GM18519 (cell line): ENCODE data around the gene LRP1.

Source experiments
- ATAC-seq: cut with Tn5 transposase; IDR thresholded peaks from one replicate; pipeline ENCODE4 v1.9.1; 2021; ENCODE audit warnings: mild to moderate bottlenecking, moderate library complexity; ENCODE audit not compliant: unreplicated experiment, low FRiP score

The LRP1 gene

DNA sequence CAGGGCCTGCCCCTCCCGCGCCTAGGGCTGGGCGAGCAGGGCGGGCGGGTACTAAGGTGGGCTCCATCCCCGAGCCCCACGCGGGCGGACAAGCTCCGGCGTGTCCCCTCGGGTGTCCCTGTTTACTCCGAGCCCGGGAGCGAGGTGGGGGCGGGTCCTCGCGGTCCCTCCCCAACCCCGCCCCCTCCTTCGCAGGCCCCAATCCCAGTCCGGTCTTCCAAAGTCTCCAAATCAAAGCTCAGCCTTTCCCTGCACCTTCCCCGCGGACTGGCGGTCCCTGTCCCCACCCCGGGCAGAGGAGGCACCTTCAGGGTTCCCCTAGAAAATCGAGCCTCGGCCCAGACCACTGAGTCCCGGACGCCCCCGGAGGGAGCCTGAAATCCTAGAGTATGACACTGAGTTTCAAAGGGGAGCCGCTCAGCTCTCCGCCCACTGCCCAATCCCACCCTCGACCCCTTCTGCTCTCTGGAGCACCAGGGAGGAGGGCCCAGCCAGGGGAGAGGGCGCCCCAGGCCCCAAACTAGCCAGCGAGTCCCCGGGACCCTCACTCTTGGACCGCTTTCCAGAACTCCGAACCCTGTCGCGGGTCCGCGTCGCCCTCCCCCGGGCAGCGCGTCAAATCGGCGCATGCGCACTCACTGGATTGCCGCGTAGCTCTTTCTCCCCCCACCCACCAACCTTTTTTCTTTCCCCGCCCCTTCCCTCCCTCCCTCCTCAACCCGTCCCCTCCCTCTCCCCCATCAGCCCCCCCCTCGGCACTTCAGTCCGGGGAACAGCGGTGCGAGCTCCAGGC lies at the start of gene LRP1:
TSS of gene LRP1 (plus strand) at position 758 of the 793 bp plus-strand sequence. CDS start 482 bp downstream, outside the sequence.
- ATAC-seq, result no peak

GRCh38 chr12:57078519-57079404 lies 49.5 kb upstream of the LRP1 start, which contains the start of gene NEMP1:
Gene NEMP1 (minus strand): TSS chr12:57078791. CDS start chr12:57078745, 46 bp downstream.
- peak; percentile 85 for ATAC-seq

DNA sequence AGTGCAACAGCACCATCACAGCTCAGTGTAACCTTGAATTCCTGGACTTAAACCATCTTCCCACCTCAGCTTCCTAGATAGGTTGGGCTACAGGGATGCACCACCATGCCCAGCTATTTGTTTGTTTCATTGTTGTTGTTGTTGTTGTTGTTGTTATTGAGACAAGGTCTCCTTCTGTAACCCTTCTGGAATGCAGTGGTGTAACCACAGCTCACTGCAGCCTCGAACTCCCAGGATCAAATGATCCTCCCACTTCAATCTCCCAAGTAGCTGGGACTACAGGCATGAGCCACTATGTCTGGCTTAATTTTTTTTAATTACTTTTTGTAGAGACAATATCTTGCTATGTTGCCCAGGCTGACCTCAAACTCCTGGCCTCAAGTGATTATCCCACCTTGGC lies 48.5 kb upstream of the LRP1 start:
- ATAC-seq, result no peak

DNA sequence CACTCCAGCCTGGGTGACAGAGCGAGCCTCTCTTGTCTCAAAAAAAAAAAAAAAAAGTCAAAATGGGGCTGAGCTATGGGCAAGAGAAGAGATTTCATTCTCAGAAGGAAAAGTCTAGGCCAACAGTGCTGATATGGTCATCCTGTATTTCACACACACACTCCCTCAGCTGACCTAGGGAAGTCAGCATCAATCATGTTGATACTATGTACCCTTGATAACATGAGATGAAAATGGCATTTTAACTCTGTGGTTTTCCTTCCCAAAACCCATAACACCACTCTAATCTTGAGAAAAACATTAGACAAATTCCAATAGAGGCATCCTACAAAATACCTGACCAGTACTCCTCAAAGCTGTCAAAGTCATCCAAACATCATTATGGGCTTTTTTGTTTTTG lies 47.4 kb upstream of the LRP1 start:
- ATAC-seq, result no peak

- ATAC-seq, result no peak
Measured at GRCh38 chr12:57085999-57086492, 42.2 kb upstream of the LRP1 start.

DNA sequence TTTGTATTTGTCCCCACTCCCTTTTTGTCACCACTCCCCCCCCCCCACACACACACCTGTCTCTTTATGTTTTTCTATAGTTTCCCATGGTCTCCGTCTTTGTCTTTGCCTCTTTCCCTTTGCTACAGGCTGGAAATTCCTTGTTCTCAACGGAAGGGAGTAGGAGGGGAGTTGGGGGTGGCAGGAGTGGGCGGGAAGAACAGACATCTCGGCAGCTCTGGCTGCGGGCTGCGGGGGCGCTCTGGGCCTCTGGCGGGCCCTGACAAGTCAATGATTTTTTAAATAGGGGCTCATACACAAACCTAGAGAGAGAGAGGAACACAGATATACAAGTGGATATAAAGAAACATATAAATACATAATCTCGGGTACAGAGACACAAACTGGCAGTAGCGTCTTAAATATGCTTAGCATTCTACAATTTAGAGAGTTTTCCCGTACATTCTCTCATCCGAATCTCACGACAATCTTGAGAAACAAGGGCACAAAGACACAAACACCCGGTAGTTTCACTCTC lies 41.7 kb upstream of the LRP1 start:
- no peak for ATAC-seq

GRCh38 chr12:57087010-57087690 lies 41.1 kb upstream of the LRP1 start:
- ATAC-seq, result no peak

DNA sequence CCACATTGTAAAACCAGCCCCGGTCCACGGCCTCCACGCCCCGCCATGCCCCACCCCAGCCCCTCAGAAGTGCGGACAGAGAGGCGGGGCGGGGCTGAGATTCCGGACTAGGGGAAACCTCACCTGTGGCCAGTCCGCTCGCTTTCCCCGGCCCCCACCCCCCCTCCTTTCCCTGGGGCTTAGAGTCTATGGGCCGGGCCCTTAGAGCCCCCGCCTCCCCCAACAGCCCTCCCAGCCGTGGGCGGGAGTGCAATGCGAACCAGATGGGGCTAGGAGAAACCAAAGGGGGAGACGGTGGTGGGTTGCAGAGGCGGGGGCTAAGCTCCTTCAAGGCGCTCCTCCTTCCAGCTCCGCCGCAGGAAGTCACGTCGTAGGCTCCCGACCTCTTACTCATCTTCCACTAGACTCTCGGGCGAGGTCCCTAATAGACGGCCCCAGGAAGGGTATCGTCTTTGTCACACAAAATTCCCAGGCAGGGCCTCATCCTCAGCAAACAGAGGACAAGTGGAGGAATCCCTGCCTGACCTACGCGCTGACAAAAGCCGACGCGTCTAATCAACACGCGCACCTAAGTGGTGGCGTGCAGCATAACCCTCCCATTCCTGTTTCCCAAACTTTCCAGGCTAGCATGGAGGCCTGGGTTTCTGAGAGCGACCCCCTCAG lies 40.5 kb upstream of the LRP1 start:
- ATAC-seq, result no peak

DNA sequence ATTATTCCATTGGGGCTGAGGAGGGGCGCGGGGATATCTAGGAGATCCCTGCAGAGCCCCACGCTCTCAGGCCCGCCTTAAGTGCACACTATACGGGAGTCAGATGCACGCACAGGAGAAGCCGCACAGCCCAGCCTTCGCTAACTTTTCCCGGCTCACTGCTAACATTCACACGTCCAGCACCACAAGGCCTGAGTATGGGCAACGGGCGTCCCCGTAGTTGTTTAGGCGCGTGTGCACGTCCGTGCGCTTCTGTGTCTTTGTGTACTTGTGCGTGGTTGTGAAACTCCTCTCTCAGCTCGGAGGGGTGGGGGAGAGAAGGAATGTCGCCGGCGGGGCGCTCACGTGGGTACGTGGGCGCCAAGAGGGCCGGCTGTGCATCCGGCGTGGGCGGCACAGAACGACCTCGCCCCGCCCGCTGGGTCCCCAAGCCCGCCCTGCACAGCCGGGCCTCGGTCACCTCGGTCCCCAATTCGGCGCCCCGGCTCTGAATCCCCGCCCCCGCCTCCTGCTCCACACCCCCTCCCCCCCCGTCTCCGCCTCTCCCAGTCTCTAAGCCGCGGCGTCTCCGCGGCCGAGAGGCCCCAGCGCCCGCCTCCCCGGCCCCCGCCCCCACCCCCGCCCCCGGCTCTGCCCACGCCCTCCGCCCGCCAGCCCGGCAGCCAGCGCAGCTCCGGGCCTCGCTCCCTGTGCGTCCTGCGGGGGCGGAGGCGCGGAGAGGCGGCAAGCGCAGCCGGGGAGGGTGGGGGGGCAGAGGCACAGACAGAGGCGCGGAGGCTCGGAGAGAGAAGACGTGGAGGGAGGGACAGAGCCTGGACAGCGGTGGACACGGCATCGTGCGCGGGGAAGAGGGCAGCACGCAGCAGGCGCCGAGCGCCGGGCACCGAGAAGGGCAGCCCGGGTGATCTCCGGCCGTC lies 39.7 kb upstream of the LRP1 start, which contains the start of gene NAB2:
TSS of gene NAB2 (plus strand) at position 761 of the 917 bp plus-strand sequence. CDS start 158 bp downstream, outside the sequence.
- no peak for ATAC-seq

GRCh38 chr12:57089271-57090245 lies 38.7 kb upstream of the LRP1 start:
- no peak for ATAC-seq

GRCh38 chr12:57090490-57090889 lies 37.8 kb upstream of the LRP1 start:
- ATAC-seq, result no peak

GRCh38 chr12:57090924-57091637 lies 37.2 kb upstream of the LRP1 start:
- ATAC-seq, result no peak

DNA sequence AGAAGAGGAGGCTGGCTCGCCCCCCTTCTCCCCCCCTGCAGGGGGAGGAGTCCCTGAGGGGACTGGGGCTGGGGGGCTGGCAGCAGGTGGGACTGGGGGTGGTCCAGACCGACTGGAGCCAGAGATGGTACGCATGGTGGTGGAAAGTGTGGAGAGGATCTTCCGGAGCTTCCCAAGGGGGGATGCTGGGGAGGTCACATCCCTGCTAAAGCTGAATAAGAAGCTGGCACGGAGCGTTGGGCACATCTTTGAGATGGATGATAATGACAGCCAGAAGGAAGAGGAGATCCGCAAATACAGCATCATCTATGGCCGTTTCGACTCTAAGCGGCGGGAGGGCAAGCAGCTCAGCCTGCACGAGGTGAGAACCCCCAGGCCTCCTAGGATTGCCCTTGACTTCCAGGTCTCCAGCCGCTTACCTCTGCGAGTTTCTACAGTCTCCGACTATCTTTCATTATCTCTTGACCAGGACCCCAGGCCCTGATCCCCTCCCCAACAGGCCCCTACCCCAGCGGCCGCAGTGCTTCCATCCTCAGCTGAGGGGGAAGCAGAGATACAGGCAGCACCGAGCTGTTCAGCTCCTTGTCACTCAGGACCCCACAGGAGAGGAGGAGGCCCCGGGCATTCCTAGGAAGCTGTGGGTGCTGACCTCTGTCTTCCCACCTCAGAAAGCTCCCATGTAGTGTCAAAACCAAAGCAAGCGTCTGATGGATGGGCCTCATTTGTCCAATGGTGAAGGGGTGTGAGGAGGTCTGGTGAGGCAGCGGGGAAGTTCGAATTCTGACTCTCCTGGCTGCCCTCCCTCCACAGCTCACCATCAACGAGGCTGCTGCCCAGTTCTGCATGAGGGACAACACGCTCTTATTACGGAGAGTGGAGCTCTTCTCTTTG lies 36.4 kb upstream of the LRP1 start:
- ATAC-seq, result no peak

GRCh38 chr12:57092529-57092862 lies 35.8 kb upstream of the LRP1 start:
- no peak for ATAC-seq

DNA sequence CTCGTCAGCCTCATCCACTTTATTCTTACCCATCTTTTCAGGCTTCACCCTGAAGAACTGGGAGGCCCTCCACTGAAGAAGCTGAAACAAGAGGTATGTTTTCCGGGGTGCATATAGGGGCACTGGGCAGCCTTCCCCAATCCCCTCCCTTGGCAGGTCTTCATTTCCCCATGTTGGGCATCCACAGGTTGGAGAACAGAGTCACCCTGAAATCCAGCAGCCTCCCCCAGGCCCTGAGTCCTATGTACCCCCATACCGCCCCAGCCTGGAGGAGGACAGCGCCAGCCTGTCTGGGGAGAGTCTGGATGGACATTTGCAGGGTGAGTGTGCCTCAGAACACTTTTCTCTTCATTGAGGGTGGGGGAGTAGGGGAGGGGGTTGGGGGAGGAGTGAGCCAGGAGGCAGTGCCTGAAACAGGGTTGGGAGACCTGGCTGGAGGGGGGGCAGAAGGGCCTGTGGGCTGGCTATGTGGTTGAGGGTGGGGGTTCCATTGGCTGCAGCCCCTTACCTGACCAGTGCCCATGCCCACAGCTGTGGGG lies 35.3 kb upstream of the LRP1 start:
- no peak for ATAC-seq
